ENCODE data around the gene PXDC1. TPM values are rescaled to one million over a fixed set of nuclear protein-coding genes. Genes with fewer than 3 reads are reported as not detected.

PXDC1 gene
- total and polyA plus RNA-seq, 10 donors = 17.7 to 51.5 (median 32.0) TPM

DNA sequence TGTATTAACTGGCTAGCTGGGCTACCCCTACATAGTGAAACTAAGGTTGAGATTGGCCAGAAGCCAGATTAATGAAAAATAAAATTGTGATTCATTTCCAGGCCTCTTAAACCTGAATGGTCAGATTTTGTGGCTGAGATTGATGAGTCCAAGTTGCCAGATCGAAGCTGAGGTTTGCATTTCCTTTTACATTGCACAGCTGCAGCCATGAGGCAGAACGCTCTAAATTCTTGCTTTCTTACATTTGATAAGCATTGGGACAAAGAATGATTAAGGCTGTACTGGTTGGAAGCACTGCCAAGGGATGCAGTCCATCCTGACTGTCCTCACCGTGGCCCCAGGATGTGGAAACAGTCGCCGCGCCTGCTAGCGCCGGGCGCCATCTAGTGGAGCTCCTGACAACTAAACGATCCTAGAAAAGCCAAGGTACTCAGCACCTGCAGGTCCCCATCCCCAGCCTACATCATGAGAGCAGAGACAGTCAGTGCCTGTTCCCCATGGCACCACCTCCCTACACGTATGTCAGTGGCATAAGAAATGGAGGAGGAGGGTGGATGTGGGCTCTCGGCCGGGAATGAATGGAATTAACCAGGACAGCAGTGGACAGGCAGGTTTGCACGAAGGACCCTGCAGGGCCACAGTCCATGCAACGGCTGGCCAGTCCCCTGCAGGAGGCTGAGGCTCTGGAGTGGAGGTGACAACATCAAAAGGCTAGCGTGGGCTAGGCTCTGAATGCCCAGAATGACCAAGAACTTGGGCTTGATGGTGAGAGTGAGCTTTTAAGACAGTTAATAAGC, 19.0 kb downstream of the PXDC1 start:
- Histone ChIP-seq H3K36me3 (peaks cover 0 to 90% (median 26%) of the 10 kb centered on the region in 6 donors), H3K27ac (no peak overlapping the region), H3K27me3 (replicated peaks in 1 of 7) (no peaks in the 10 kb centered on the region), H3K4me3 (no peak overlapping the region), H3K4me1 (peaks cover 0 to 25% (median 8%) of the 10 kb centered on the region in 6 donors), H3K9me3 (peaks cover 0 to 7% (median 2%) of the 10 kb centered on the region in 8 donors)
- peak; percentile 89 for DNase-seq
- 27 to 33% (median 31%) methylated on average over 15 to 16 of the region's 16 CpGs for WGBS, 5 donors
- intact Hi-C loops (cut with DNase I; ENCODE audit: low total_unique reads) = loop anchor here (5.0 kb wide), 1 partner anchor 455 kb away; no protein-coding TSS in a partner anchor
- TF ChIP-seq POLR2A (IDR thresholded peaks at IDR 0.05) = no peak
- TF ChIP-seq, protein P1, sequence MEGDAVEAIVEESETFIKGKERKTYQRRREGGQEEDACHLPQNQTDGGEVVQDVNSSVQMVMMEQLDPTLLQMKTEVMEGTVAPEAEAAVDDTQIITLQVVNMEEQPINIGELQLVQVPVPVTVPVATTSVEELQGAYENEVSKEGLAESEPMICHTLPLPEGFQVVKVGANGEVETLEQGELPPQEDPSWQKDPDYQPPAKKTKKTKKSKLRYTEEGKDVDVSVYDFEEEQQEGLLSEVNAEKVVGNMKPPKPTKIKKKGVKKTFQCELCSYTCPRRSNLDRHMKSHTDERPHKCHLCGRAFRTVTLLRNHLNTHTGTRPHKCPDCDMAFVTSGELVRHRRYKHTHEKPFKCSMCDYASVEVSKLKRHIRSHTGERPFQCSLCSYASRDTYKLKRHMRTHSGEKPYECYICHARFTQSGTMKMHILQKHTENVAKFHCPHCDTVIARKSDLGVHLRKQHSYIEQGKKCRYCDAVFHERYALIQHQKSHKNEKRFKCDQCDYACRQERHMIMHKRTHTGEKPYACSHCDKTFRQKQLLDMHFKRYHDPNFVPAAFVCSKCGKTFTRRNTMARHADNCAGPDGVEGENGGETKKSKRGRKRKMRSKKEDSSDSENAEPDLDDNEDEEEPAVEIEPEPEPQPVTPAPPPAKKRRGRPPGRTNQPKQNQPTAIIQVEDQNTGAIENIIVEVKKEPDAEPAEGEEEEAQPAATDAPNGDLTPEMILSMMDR (IDR thresholded peaks at IDR 0.05 in 8 of 11, conservative IDR thresholded peaks at IDR 0.05 in 3 of 11) = peak; percentile 40 to 84 (median 70)
- TF ChIP-seq POLR2AphosphoS5 (IDR thresholded peaks at IDR 0.05) = peak in 2 of 3 donors; percentile 22 to 49

DNA sequence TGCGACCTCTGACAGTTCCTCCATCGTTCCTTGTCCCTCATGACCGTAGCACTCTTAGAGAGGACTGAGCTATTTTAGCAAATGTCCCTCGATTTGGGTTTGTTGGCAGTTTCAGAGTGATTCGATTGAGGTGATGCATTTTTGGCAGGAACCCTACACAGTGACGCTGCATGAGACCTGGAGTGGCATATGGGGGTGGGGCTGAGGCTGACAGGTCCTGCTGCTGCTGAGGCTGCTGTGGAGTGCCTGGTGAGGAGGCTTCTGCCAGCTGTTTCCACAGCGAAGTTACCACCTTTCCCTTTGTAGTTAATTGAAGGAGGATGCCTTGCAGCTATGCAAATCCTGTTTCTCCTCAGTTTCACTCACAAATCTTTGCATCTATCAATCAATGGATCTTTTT, 19.8 kb downstream of the PXDC1 start:
- WGBS, 5 donors = 69 to 88% (median 78%) methylated on average over 7 of the region's 7 CpGs
- peaks cover 0 to 21% (median 8%) of the 10 kb centered on the region in 6 donors for H3K4me1 ChIP-seq
- intact Hi-C loops (cut with DNase I; ENCODE audit: low total_unique reads) = loop anchor here (5.0 kb wide), 1 partner anchor 454 kb away; no protein-coding TSS in a partner anchor
- peaks cover 0 to 7% (median 2%) of the 10 kb centered on the region in 8 donors for H3K9me3 ChIP-seq
- H3K27me3 ChIP-seq (replicated peaks in 1 of 7) = no peaks in the 10 kb centered on the region
- no peak overlapping the region for H3K27ac ChIP-seq
- TF ChIP-seq POLR2AphosphoS5 (IDR thresholded peaks at IDR 0.05) (no peak), POLR2A (IDR thresholded peaks at IDR 0.05) (no peak)
- TF ChIP-seq, protein P1 (IDR thresholded peaks at IDR 0.05 in 8 of 11, conservative IDR thresholded peaks at IDR 0.05 in 3 of 11) = no peak
- DNase-seq = peak; percentile 27
- no peak overlapping the region for H3K4me3 ChIP-seq
- H3K36me3 ChIP-seq = peaks cover 0 to 90% (median 21%) of the 10 kb centered on the region in 6 donors

DNA sequence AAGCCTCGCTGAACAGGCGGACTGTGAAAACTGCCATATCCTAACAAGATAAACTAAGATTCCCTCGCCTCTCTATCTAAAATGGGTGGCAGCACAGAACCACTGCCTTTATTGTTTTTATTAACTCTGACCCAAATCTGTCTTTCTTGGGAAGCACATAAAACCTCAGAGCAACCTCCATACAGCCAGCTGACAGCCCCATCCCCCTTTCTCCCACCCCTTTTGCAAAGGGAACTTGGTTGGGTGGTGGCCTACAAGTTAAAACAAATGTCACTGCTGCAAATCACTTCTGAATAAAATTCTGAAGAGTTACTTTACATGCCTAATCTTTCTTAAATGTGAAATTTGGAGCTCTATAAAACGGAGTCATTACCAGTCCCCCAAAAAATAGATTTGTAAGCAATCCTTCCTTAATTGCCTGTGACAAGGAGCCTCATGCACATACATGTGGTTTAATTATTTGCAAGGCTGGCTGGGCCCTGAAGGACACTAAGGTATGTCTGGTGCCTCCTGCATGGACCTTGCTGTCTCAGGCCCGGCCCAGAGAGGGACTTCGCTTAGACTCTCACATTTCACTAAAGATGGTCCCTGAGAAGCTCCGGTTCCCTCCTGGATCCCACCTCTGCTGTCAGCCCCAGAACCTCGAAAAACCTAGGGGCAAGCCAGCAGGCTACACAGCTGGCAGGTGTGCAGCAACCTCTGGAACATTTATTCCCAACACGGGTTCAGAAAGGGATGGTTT, 21.7 kb downstream of the PXDC1 start:
- peaks cover 0 to 16% (median 8%) of the 10 kb centered on the region in 6 donors for H3K4me1 ChIP-seq
- H3K27me3 ChIP-seq (replicated peaks in 1 of 7) = no peaks in the 10 kb centered on the region
- DNase-seq = peak; percentile 12
- WGBS, 5 donors = 86 to 93% (median 90%) methylated on average over 9 of the region's 9 CpGs
- no peak overlapping the region for H3K4me3 ChIP-seq
- H3K36me3 ChIP-seq = peaks cover 0 to 90% (median 21%) of the 10 kb centered on the region in 6 donors
- intact Hi-C loops (cut with DNase I; ENCODE audit: low total_unique reads) = loop anchor here (5.0 kb wide), 1 partner anchor 452 kb away; no protein-coding TSS in a partner anchor
- H3K9me3 ChIP-seq = peaks cover 0 to under 1% (median 0%) of the 10 kb centered on the region in 8 donors
- no peak for TF ChIP-seq POLR2A (IDR thresholded peaks at IDR 0.05)
- no peak overlapping the region for H3K27ac ChIP-seq

DNA sequence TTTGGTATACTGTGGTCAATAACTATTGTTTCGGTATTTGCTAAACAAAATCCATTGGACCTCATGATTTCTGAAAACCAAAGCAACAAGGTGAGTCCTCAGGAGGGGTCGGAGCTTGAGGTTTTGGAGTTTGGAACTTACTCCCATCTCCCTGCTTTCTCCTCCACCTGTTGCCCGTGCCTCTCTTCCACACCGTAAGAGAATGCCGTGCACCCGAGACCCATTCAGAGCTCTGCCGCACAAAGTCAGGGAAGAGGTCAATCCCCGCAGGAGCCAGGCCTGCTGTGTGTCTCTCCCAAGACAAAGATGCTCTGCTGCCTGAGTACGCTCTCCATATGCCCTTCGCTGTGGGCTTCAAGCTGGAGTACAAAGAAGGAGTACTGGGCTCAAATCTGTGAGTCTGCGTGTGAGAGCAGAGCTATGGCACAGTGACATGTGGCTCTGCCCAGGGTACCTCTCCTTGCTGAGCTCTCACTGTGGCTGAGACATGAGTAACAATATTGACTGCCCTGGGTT, 23.9 kb downstream of the PXDC1 start:
- WGBS, 5 donors = 94 to 97% (median 96%) methylated on average over 11 of the region's 11 CpGs
- intact Hi-C loops (cut with DNase I; ENCODE audit: low total_unique reads) = no loop called here
- H3K4me3 ChIP-seq = no peak overlapping the region
- H3K27ac ChIP-seq = no peak overlapping the region
- no peaks in the 10 kb centered on the region for H3K9me3 ChIP-seq
- no peaks in the 10 kb centered on the region for H3K27me3 ChIP-seq (replicated peaks in 1 of 7)
- peaks cover 0 to 90% (median 36%) of the 10 kb centered on the region in 6 donors for H3K36me3 ChIP-seq
- TF ChIP-seq, protein P1 (IDR thresholded peaks at IDR 0.05 in 8 of 11, conservative IDR thresholded peaks at IDR 0.05 in 3 of 11) = no peak
- H3K4me1 ChIP-seq = peaks cover 0 to 13% (median 6%) of the 10 kb centered on the region in 6 donors
- peak; percentile 59 for DNase-seq
